HG03045 (cell line): Measurements from ENCODE around the gene SNX21.
"Not testable (repeated sequence)": the region's sequence is repeated elsewhere in the genome, so short reads cannot be mapped to it uniquely, and the experiment has no call there.

Experiments used
- ATAC-seq: cut with Tn5 transposase; IDR thresholded peaks from one replicate; pipeline ENCODE4 v1.9.1; 2021; ENCODE audit warnings: mild to moderate bottlenecking, moderate library complexity; ENCODE audit not compliant: unreplicated experiment

The SNX21 gene

GRCh38 chr20:45833030-45833882, at the start of gene SNX21:
Gene SNX21, plus strand, starts transcription at chr20:45833799. Its CDS starts 121 bp downstream, at chr20:45833920.
- no peak for ATAC-seq

- no peak for ATAC-seq
Measured at GRCh38 chr20:45788351-45788750, 45.2 kb upstream of the SNX21 start.

GRCh38 chr20:45792317-45793118, 41.1 kb upstream of the SNX21 start:
- peak; percentile 19 for ATAC-seq

- no peak for ATAC-seq
Measured at GRCh38 chr20:45796337-45797065, 37.1 kb upstream of the SNX21 start.

GRCh38 chr20:45797510-45797909, 36.1 kb upstream of the SNX21 start:
- not testable (repeated sequence) for ATAC-seq

- ATAC-seq, result not testable (repeated sequence)
Measured at GRCh38 chr20:45797955-45798354, 35.6 kb upstream of the SNX21 start.

GRCh38 chr20:45798935-45799642, 34.5 kb upstream of the SNX21 start:
- no peak for ATAC-seq

- ATAC-seq, result no peak
Measured at GRCh38 chr20:45801851-45802250, 31.7 kb upstream of the SNX21 start.

GRCh38 chr20:45810191-45810970, 23.2 kb upstream of the SNX21 start:
- no peak for ATAC-seq

GRCh38 chr20:45812157-45813005, 21.2 kb upstream of the SNX21 start, which contains the start of gene UBE2C:
Gene UBE2C, plus strand, starts transcription at chr20:45812644. Its CDS starts 52 bp downstream, at chr20:45812696.
- peak; percentile 96 for ATAC-seq

GRCh38 chr20:45813006-45813340, 20.6 kb upstream of the SNX21 start:
- ATAC-seq, result no peak

- no peak for ATAC-seq
Measured at GRCh38 chr20:45813489-45813888, 20.1 kb upstream of the SNX21 start.

- no peak for ATAC-seq
Measured at GRCh38 chr20:45814314-45814713, 19.3 kb upstream of the SNX21 start.

- no peak for ATAC-seq
Measured at GRCh38 chr20:45816951-45817350, 16.6 kb upstream of the SNX21 start.

- no peak for ATAC-seq
Measured at GRCh38 chr20:45817376-45818194, 16.0 kb upstream of the SNX21 start.

- ATAC-seq, result no peak
Measured at GRCh38 chr20:45818239-45818638, 15.4 kb upstream of the SNX21 start.

GRCh38 chr20:45819466-45819865, 14.1 kb upstream of the SNX21 start:
- ATAC-seq, result no peak

GRCh38 chr20:45821947-45822346, 11.7 kb upstream of the SNX21 start:
- no peak for ATAC-seq
